Mucosa of descending colon (tissue), 3 donors: ENCODE measurements around the gene RNF180. TPM values are rescaled to one million over a fixed set of nuclear protein-coding genes. Genes with fewer than 3 reads are reported as not detected.

Experiments
- ATAC-seq: fragments of 200-7000 bp; cut with Tn5 transposase; one replicate; pipeline ENCODE4 v1.9.1; 2020; ENCODE audit warnings: mild to moderate bottlenecking, moderate library complexity
- DNase-seq, 3 donors: peaks; one replicate each; pipeline ENCODE4 v3.0.0-alpha.2; 2020
- H3K36me3 ChIP-seq: fragments of 200-600 bp; one replicate; pipeline ENCODE4 v1.8.0; 2021; ENCODE audit warnings: low read depth, mild to moderate bottlenecking
- H3K4me1 ChIP-seq: fragments of 200-600 bp; one replicate; pipeline ENCODE4 v1.8.0; 2021; ENCODE audit warnings: low read depth, mild to moderate bottlenecking
- H3K4me3 ChIP-seq: fragments of 200-600 bp; one replicate; pipeline ENCODE4 v1.8.0; 2021; ENCODE audit warnings: mild to moderate bottlenecking
- H3K9me3 ChIP-seq: fragments of 200-600 bp; one replicate; pipeline ENCODE4 v1.8.0; 2021; ENCODE audit warnings: mild to moderate bottlenecking
- intact Hi-C, 2 donors: fragments of 100-400 bp; cut with DNase I in 1 of 2; cut with micrococcal nuclease in 1 of 2; formaldehyde crosslinking; loops; one replicate each; pipeline versions ENCODE4 v1.11.0 to v1.11.1; 2022; cut with DNase I, micrococcal nuclease
- total RNA-seq, 3 donors: library from RNA; stranded (reverse); fragmentation: NEBNext Ultra II Directional in 2 of 3; extraction: Animal tissue kit (Norgen Biotek cat#: 25700) in 2 of 3; gene quantifications; one replicate each; pipeline versions ENCODE4 v1.2.1 to v1.2.4, GENCODE V29; 2021 to 2023
- TF ChIP-seq, protein P1 (sequence below): fragments of 200-600 bp; IDR thresholded peaks from one replicate; pipeline ENCODE4 v1.8.0; 2022; ENCODE audit warnings: antibody characterized with exemption, mild to moderate bottlenecking
- donor health status: DM: no; HTN: no; CAD: no; lungs with moderate emphysema.
- donor health status: DM: no; HTN: no; CAD: no.
- donor health status: DM: no; HTN: yes; CAD: no.

Gene RNF180
- total RNA-seq, 3 donors from 2014 or later = 0.96 to 15.0 (median 2.8) TPM

DNA sequence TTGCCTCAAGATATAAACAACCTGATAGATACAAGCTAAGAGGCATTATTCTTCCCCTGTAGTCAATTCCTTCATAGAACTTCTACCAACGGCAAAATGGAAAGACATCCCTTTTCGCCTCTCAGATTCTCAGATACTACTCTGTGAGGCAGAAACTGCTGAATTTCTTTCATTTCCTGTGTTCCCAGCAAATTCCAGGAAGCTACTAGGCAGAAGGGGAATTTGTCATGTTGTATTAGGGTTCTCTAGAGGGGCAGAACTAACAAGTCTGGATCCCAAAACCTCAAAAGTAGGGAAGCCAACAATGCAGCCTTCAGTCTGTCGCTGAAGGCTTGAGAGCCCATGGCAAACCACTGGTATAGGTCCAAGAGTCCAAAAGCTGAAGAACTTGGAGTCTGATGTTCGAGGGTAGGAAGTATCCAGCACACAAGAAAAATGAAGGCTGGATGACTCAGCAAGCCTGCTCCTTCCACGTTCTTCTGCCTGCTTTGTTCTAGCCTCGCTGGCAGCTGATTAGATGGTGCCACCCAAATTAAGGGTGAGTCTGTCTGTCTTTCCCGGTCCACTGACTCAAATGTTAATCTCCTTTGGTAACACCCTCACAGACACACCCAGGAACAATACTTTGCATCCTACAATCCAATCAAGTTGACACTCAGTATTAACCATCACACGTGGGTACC lies 15.2 kb downstream of the RNF180 start:
- no peaks in the 10 kb centered on the region for H3K9me3 ChIP-seq
- no peak for DNase-seq
- no peaks in the 10 kb centered on the region for H3K4me1 ChIP-seq
- H3K4me3 ChIP-seq = no peak overlapping the region
- TF ChIP-seq, protein P1, sequence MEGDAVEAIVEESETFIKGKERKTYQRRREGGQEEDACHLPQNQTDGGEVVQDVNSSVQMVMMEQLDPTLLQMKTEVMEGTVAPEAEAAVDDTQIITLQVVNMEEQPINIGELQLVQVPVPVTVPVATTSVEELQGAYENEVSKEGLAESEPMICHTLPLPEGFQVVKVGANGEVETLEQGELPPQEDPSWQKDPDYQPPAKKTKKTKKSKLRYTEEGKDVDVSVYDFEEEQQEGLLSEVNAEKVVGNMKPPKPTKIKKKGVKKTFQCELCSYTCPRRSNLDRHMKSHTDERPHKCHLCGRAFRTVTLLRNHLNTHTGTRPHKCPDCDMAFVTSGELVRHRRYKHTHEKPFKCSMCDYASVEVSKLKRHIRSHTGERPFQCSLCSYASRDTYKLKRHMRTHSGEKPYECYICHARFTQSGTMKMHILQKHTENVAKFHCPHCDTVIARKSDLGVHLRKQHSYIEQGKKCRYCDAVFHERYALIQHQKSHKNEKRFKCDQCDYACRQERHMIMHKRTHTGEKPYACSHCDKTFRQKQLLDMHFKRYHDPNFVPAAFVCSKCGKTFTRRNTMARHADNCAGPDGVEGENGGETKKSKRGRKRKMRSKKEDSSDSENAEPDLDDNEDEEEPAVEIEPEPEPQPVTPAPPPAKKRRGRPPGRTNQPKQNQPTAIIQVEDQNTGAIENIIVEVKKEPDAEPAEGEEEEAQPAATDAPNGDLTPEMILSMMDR = no peak
- intact Hi-C loops = no loop called here
- no peaks in the 10 kb centered on the region for H3K36me3 ChIP-seq
- ATAC-seq = no peak

- intact Hi-C loops = no loop called here
- TF ChIP-seq, protein P1 = no peak
Observed at GRCh38 chr5:64181440-64181839, 15.8 kb downstream of the RNF180 start.

GRCh38 chr5:64183956-64184355 lies 18.3 kb downstream of the RNF180 start:
- DNase-seq = no peak
- TF ChIP-seq, protein P1 = no peak
- Histone ChIP-seq H3K4me3 (no peak overlapping the region), H3K4me1 (no peaks in the 10 kb centered on the region), H3K9me3 (no peaks in the 10 kb centered on the region), H3K36me3 (no peaks in the 10 kb centered on the region)
- intact Hi-C loops = no loop called here
- ATAC-seq = no peak

More at GRCh38 chr5:64181440-64181839, 15.8 kb downstream of the RNF180 start:
- ATAC-seq = no peak
- no peak for DNase-seq
- no peaks in the 10 kb centered on the region for H3K9me3 ChIP-seq
- no peaks in the 10 kb centered on the region for H3K36me3 ChIP-seq
- H3K4me1 ChIP-seq = no peaks in the 10 kb centered on the region
- no peak overlapping the region for H3K4me3 ChIP-seq

DNA sequence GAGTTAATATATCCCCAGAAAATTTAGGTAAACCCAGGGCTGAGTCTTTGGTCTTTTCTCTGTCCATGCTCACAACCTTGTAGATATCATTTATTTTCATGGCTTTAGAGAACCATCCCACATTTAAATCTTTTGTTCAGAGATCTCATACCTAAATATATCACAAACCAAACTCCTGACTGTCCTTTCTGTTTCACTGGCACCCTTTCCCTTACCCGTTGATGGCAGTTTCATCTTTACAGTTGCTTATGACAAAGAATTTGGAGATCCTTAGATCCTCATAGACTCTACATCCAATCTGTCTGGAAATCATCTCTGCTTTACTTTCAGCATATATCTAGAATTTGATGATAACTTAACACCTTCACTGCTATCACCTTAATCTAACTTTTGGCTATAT lies 19.2 kb downstream of the RNF180 start:
- ATAC-seq (no peak), DNase-seq (no peak)
- Histone ChIP-seq H3K36me3 (no peaks in the 10 kb centered on the region), H3K9me3 (no peaks in the 10 kb centered on the region), H3K4me3 (no peak overlapping the region), H3K4me1 (no peaks in the 10 kb centered on the region)
- intact Hi-C loops = no loop called here
- TF ChIP-seq, protein P1 = no peak

DNA sequence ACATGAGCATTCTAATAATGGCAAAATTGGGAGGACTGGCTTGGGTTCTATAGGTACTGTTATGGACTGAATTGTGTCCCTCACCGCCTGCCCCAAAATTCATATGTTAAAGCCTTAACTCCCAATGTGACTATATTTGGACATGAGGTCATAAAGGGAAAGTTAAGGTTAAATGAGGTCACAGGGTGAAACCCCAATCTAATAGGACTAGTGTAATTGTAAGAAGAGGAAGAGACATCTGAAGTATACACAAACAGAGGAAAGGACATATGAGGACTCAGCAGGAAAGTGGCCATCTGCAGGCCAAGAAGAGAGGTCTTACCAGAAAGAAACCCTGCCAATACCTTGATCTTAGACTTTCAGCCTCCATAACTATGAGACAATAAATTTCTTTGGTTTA lies 23.1 kb downstream of the RNF180 start:
- no peak overlapping the region for H3K4me3 ChIP-seq
- intact Hi-C loops = no loop called here
- DNase-seq (no peak), ATAC-seq (no peak)
- H3K9me3 ChIP-seq = no peaks in the 10 kb centered on the region
- no peaks in the 10 kb centered on the region for H3K36me3 ChIP-seq
- H3K4me1 ChIP-seq = no peaks in the 10 kb centered on the region
- TF ChIP-seq, protein P1 = no peak
